IPS-15b (cell line): ENCODE data around the gene ZNF821.
"Not testable (repeated sequence)": the region's sequence is repeated elsewhere in the genome, so short reads cannot be mapped to it uniquely, and the experiment has no call there.

Experiments
- H3K27me3 ChIP-seq: one replicate; pipeline ENCODE4 v1.6.1; 2013; ENCODE audit warnings: low read length; ENCODE audit not compliant: control insufficient read depth, insufficient read depth
- H3K36me3 ChIP-seq: one replicate; pipeline ENCODE4 v1.6.1; 2013; ENCODE audit warnings: low read length; ENCODE audit not compliant: control insufficient read depth, insufficient read depth
- H3K4me1 ChIP-seq: one replicate; pipeline ENCODE4 v1.6.1; 2013; ENCODE audit warnings: mild to moderate bottlenecking, low read length; ENCODE audit not compliant: control insufficient read depth, insufficient read depth
- H3K4me3 ChIP-seq: one replicate; pipeline ENCODE4 v1.5.1; 2013; ENCODE audit warnings: low read depth, low read length
- H3K9ac ChIP-seq: one replicate; pipeline ENCODE4 v1.6.1; 2013; ENCODE audit warnings: low read depth, mild to moderate bottlenecking, low read length
- H3K9me3 ChIP-seq: one replicate; pipeline ENCODE4 v1.6.1; 2013; ENCODE audit warnings: mild to moderate bottlenecking, low read length; ENCODE audit not compliant: control insufficient read depth, insufficient read depth

Gene ZNF821

DNA sequence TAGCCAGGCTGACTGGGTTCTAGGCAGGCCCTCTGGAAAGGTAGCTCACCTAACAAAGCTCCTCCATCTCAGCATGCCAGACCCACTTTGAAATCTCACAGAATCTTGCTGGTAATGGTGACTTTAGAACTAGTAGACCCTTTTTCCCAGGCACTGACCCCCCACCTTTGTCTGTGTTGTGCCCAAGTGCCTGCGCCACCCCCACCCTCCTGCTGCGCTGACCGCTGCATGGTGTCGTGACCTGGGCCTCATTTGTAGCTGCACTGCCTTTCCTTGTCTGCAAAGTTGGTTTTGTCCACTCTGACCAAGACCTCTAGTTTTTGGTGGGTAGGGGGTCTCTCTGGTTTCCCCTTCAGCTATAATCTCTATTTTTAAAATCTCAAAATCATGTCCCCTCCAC lies 31.4 kb downstream of the ZNF821 start:
- no peaks in the 10 kb centered on the region for H3K9me3 ChIP-seq
- no peaks in the 10 kb centered on the region for H3K4me1 ChIP-seq
- no peaks in the 10 kb centered on the region for H3K27me3 ChIP-seq
- H3K9ac ChIP-seq: no peak overlapping the region
- H3K4me3 ChIP-seq: no peak overlapping the region
- H3K36me3 ChIP-seq: peaks cover 31% of the 10 kb centered on the region

DNA sequence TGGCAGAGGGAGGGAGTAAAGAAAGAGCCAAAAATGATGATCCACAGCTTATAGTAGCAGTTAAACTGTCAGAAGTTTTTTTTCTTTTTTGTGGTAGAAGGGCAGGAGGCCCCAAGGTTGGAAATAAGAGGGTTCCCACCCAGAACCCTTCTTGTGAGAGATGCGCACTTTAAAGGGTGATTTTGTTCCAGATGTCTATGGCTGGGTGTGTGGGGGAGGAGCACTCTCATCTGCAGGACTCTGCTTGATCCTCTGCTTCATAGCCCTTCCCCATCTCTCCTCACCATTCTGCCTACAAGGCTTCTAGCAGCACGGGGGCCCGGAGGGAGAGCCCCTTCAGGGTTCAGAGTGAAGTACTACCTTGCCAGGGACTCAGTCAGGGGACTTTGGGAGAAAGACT lies 31.8 kb downstream of the ZNF821 start:
- Histone ChIP-seq H3K4me1 (no peaks in the 10 kb centered on the region), H3K4me3 (no peak overlapping the region), H3K36me3 (peaks cover 31% of the 10 kb centered on the region), H3K9me3 (no peaks in the 10 kb centered on the region), H3K27me3 (no peaks in the 10 kb centered on the region), H3K9ac (no peak overlapping the region)

DNA sequence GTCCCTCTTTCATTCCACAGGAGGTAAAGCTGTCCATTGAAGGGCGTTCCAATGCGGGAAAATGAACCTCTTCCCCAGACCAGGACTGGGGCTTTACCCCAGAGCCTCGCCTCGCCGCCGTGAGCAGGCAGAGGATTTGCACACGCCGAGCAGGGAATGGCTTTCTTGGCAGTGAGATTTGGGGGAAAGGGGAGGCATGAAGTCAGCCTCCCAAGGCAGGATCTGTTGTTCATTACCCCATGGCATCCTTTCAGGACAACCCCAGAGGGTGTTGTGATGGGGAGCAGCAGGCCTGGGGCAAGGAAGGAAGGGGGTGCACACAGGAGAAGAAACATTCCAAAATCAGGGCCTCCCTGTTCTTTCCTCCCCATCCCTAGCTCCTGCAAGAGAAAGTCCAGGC lies 32.2 kb downstream of the ZNF821 start:
- no peak overlapping the region for H3K9ac ChIP-seq
- no peaks in the 10 kb centered on the region for H3K9me3 ChIP-seq
- H3K4me3 ChIP-seq: no peak overlapping the region
- no peaks in the 10 kb centered on the region for H3K27me3 ChIP-seq
- peaks cover 31% of the 10 kb centered on the region for H3K36me3 ChIP-seq
- peaks cover 3% of the 10 kb centered on the region for H3K4me1 ChIP-seq

DNA sequence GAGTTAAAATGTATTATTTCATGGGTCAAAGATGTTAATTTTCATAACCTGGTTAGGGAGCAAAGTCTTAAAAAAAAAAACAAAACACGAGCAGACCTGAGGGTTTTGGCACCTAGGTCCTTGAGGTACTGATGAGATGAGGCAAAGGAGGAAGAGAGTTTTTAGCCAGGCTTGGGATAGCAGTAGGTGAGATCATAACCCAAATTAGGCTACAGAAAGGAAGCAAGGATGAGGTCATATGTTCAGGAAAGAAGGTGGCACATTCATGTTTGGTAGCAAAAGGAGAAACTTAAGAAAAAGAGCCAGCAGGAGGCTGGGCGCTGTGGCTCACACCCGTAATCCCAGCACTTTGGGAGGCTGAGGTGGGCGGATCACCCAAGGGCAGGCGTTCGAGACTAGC lies 35.4 kb downstream of the ZNF821 start:
- peaks cover 31% of the 10 kb centered on the region for H3K36me3 ChIP-seq

DNA sequence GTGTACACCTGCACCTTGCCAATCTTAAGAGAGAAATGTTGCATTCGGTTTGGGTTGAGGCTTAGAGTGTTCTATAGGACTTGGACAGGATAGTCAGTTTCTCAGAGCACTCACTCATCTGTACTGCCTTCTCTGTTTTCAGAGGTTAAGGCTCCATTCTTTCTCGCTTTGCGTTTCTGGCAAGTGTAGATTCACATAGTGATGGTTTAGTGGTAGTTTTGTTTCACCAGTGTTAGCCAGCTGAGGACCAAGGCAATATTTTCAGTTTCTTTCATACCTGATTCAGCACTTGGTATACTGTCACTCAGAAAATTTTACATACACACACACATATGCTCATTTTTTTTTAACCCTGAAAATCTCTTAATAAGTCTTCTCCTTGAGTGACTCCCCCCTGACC lies 36.9 kb downstream of the ZNF821 start:
- Histone ChIP-seq H3K9me3 (no peaks in the 10 kb centered on the region), H3K36me3 (peaks cover 26% of the 10 kb centered on the region), H3K4me3 (peak overlapping the region; percentile 95), H3K27me3 (no peaks in the 10 kb centered on the region), H3K9ac (peak overlapping the region; percentile 91), H3K4me1 (peaks cover 3% of the 10 kb centered on the region)

More for the DNA sequence above, 35.4 kb downstream of the ZNF821 start:
- no peak overlapping the region for H3K4me3 ChIP-seq
- peaks cover 3% of the 10 kb centered on the region for H3K4me1 ChIP-seq
- no peak overlapping the region for H3K9ac ChIP-seq
- H3K27me3 ChIP-seq: no peaks in the 10 kb centered on the region
- no peaks in the 10 kb centered on the region for H3K9me3 ChIP-seq

DNA sequence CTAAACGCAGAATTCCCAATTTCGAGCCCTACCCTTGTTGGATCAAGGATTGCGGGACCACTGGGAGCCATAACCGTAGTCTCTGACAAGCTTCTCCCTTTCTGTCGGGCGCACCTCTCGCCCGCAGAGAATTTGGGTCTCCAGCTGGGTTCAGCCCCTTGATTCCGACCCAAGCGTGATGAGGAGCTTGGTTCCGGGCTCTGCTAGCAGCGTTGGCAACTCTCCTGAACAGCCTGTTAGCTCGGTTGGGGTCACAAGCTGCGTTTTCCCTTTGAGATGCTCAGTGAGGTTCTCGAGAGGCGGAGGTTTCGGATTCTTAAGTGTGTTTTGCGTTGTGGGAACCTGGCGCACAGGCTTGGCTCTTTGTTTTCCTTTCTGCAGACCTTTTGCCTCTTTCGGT lies 37.6 kb downstream of the ZNF821 start:
- H3K9ac ChIP-seq: peak overlapping the region; percentile 91
- peak overlapping the region; percentile 95 for H3K4me3 ChIP-seq
- peaks cover 22% of the 10 kb centered on the region for H3K36me3 ChIP-seq
- H3K27me3 ChIP-seq: no peaks in the 10 kb centered on the region
- peaks cover 3% of the 10 kb centered on the region for H3K4me1 ChIP-seq
- no peaks in the 10 kb centered on the region for H3K9me3 ChIP-seq

DNA sequence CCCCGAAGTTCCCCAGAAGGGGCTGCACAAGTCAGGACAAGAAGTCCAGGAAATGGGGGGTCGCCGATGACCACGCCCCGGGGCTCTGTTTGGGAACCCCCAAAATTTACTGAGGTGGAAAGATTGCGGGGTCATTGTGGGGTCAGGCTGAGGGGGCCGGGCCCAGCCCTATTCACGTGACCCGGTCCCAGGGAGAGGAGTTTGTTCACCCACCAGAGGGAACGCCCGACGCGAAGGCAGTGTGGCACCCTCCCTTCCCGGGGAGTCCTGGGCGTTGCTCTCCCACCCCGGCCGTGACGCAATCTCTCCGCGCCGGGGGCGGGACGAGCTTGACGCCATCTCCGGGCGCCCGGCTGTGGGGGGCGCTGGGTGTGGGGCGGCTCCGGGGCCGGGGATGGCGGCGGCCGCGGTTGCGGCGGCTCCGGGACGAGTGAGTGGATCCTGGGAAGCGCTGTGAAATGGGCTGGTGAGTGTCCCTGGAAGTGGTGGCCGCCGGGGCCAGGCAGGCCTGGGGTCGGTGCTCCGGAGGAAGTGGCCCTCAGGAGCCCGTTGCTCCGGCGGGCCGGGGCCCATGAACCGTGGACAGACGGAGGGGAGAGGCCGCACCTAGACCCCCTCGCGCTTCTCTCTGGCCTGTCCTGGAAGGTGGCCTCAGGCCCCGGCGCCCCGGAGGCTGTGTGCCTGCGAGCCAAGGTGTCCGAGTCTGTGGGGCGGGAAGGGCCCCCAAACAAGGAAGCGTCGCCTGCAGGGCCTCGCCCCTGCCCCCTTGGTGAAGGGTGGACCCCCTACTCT lies 38.1 kb downstream of the ZNF821 start, which contains the start of gene ATXN1L:
TSS of gene ATXN1L (plus strand) at position 338 of the 792 bp plus-strand sequence. CDS start 3,765 bp downstream, outside the sequence.
- peaks cover 3% of the 10 kb centered on the region for H3K4me1 ChIP-seq
- H3K9ac ChIP-seq: peak within 1 kb of the TSS; percentile 91
- H3K4me3 ChIP-seq: peak within 1 kb of the TSS; percentile 95
- peaks cover 16% of the 10 kb centered on the region for H3K36me3 ChIP-seq
- no peaks in the 10 kb centered on the region for H3K27me3 ChIP-seq
- no peaks in the 10 kb centered on the region for H3K9me3 ChIP-seq

DNA sequence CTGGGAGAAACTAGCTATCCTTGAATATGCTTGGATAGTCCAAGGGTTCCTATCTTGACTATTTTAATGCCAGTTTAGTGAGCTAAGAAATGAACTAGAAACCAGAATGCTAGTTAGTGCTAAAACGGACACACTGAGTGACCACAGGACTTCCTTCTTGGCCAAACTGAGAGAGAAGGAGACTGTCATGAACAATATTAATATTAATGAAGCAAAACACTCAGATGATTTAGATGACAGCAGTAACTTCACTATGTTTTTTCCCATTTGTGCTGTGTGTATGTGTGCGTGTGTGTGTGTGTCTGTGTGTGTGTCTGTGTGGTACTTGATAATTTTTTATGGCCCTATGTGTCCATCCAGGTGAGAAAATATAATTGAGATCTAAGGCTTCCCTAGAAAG lies 40.4 kb downstream of the ZNF821 start:
- Histone ChIP-seq H3K4me3 (no peak overlapping the region), H3K27me3 (no peaks in the 10 kb centered on the region), H3K9ac (no peak overlapping the region), H3K4me1 (peaks cover 3% of the 10 kb centered on the region), H3K9me3 (no peaks in the 10 kb centered on the region), H3K36me3 (no peaks in the 10 kb centered on the region)

DNA sequence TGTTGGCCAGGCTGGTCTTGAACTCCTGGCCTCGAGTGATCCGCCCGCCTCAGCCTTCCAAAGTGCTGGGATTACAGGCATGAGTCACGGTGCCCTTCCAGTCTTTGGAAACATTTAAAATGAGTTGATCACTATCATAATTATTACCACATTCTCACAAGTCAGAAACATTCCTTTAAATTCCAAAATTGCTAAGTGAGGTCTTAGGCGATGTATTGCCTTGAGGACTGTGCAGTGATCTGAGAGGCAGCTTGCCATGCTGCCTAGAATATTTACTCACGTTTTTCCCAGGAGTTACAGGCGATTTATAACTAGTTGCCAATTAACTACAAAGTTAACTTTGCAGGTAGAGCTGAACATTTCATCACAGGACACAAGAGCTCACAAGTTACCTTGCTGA lies 43.9 kb downstream of the ZNF821 start:
- no peaks in the 10 kb centered on the region for H3K36me3 ChIP-seq

DNA sequence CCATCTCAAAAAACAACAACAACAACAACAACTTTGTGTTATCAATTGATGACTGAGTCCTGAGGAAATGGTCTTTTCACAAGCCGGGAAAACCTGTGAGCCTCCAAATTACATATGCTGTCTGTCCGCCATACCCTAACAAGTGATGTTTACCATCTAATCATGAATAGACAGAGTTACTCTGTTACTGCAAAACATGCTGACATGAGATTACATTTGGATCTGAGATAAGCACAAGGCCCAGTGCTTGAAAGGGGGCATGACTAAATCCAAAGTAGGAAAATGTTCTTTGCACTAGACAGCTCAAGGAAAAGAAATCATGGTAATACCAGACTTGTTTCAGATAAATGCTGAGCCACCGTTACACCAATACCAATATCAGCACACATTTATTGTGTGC lies 46.8 kb downstream of the ZNF821 start:
- no peak overlapping the region for H3K9ac ChIP-seq
- no peaks in the 10 kb centered on the region for H3K4me1 ChIP-seq
- H3K4me3 ChIP-seq: no peak overlapping the region
- no peaks in the 10 kb centered on the region for H3K27me3 ChIP-seq
- no peaks in the 10 kb centered on the region for H3K9me3 ChIP-seq
- no peaks in the 10 kb centered on the region for H3K36me3 ChIP-seq

More for the DNA sequence above, 43.9 kb downstream of the ZNF821 start:
- Histone ChIP-seq H3K4me1 (no peaks in the 10 kb centered on the region), H3K4me3 (no peak overlapping the region), H3K9ac (no peak overlapping the region), H3K27me3 (no peaks in the 10 kb centered on the region), H3K9me3 (no peaks in the 10 kb centered on the region)

DNA sequence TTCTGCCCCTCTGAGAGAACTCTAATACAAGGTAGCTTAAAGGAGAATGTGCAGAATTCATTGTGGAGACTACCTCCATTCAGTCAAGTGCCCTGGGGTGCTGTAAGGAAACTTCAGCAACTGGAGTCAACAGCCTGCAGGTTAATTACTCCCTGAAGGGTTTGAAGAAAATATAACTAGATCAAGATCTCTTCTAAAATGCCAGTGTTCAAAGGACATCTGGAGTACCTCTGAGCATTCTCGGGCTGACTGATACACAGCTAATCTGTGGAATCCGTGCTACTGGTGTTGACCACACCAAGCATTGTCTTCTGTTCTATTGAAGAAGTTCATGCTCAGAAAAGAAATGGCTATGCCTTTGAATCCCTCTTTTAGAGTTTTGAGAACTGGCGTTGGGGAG lies 49.7 kb downstream of the ZNF821 start:
- H3K4me3 ChIP-seq: no peak overlapping the region
- H3K27me3 ChIP-seq: no peaks in the 10 kb centered on the region
- H3K9ac ChIP-seq: no peak overlapping the region
- H3K9me3 ChIP-seq: no peaks in the 10 kb centered on the region
- H3K36me3 ChIP-seq: no peaks in the 10 kb centered on the region
- no peaks in the 10 kb centered on the region for H3K4me1 ChIP-seq

DNA sequence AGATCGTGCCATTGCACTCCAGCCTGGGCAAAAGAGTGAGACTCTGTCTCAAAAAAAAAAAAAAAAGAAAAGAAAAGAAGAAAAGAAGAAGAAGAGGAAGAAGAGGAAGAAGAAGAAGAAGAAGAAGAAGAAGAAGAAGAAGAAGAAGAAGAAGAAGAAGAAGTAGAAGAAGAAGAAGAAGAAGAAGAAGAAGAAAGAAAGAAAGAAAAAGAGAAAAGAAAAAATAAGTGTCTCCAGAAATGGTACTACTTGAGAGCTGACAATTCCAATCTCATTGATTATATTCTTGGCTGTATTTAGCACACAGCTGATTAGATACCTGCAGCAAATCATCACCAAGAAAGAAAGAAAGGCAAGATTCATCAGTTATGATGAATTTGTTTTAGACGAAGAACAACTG lies 51.9 kb downstream of the ZNF821 start:
- not testable (repeated sequence) for H3K36me3 ChIP-seq, H3K4me3 ChIP-seq, H3K9me3 ChIP-seq, H3K9ac ChIP-seq, H3K4me1 ChIP-seq, H3K27me3 ChIP-seq
